Neural progenitor cell (in vitro differentiated cells): Measurements from ENCODE around the gene ANO2.

Experiments used
- CTCF ChIP-seq: fragments of 200-600 bp; sonication (generic); IDR thresholded peaks from 2 replicates; pipeline ENCODE4 v1.5.1; 2017; ENCODE audit warnings: antibody characterized with exemption, mild to moderate bottlenecking
- EZH2phosphoT487 ChIP-seq: fragments of 200-600 bp; sonication (generic); IDR thresholded peaks from 2 replicates; pipeline ENCODE4 v1.6.1; 2017; ENCODE audit warnings: antibody characterized with exemption

- TF ChIP-seq CTCF (no peak), EZH2phosphoT487 (no peak)
These were observed 176.9 kb downstream of the ANO2 start for GRCh38 chr12:5768171-5768570.
